ENCODE data around the gene TCF7L1.

- TF ChIP-seq POLR2A (conservative IDR thresholded peaks at IDR 0.05) (no peak), POLR2AphosphoS2 (IDR thresholded peaks at IDR 0.05; ENCODE audit: low read length) (no peak), ZBTB11 (CRISPR knock-in tag; IDR thresholded peaks at IDR 0.05) (no peak), ATF6 (CRISPR knock-in tag; IDR thresholded peaks at IDR 0.05) (no peak), TSHZ1 (CRISPR knock-in tag; IDR thresholded peaks at IDR 0.05) (no peak), MAFF (IDR thresholded peaks at IDR 0.05; ENCODE audit: low read length) (no peak), ZNF282 (CRISPR knock-in tag; IDR thresholded peaks at IDR 0.05) (no peak), HCFC1 (IDR thresholded peaks at IDR 0.05; ENCODE audit: low read depth, low read length) (no peak), HNRNPL (IDR thresholded peaks at IDR 0.05; ENCODE audit: low read depth, low read length) (no peak), CTCF (IDR thresholded peaks at IDR 0.05 in 2 of 3, conservative IDR thresholded peaks at IDR 0.05 in 1 of 3; ENCODE audit: insufficient read depth in 2 of 3, low read depth in 1 of 3, low read length in 3 of 3) (peak; percentile 26 to 34 (median 28); a peak in 4 of 6 replicates)
These were observed 48.0 kb downstream of the TCF7L1 start for GRCh38 chr2:85181134-85181631.

All from K562 (cell line).